OCI-LY7 (cell line): ENCODE measurements around the gene PBLD. TPM values are rescaled to one million over a fixed set of nuclear protein-coding genes. Genes with fewer than 3 reads are reported as not detected.
A peak's percentile ranks its signal among the peaks of the same experiment; 100 is the strongest.

Experiments used
- BruUV-seq: library from RNA; stranded (reverse); fragments of 400-500 nt; replicated peaks from 2 replicates; lab custom pipeline; 2021; lab: Mats Ljungman, UMichigan
- CTCF ChIA-PET: fragments of 300-600 bp; sonication (Branson Sonifier 250); formaldehyde crosslinking; loops from one replicate; lab custom pipeline; 2022; ENCODE audit warnings: antibody characterized with exemption; ENCODE audit not compliant: unreplicated experiment; lab: Charles Lee
- POLR2A ChIA-PET: fragments of 300-600 bp; sonication (Branson Sonifier 250); formaldehyde crosslinking; loops from one replicate; lab custom pipeline; 2022; ENCODE audit warnings: antibody characterized with exemption; lab: Charles Lee
- DNase-seq: peaks from one replicate; pipeline ENCODE4 v3.0.0-alpha.2; 2015; ENCODE audit warnings: low spot score
- H2AFZ ChIP-seq: fragments of 200-600 bp; sonication (generic), shearing (Covaris generic); 2 replicates; pipeline ENCODE4 v1.6.1; 2014; ENCODE audit warnings: mild to moderate bottlenecking, antibody characterized with exemption, low read length, moderate library complexity
- H3K27ac ChIP-seq: fragments of 200-600 bp; sonication (generic); 2 replicates; pipeline ENCODE4 v1.5.1; 2014; ENCODE audit warnings: mixed run types, low read depth, mild to moderate bottlenecking, moderate library complexity, low read length, inconsistent platforms; ENCODE audit not compliant: poor library complexity, severe bottlenecking
- H3K36me3 ChIP-seq: fragments of 200-600 bp; sonication (generic); 2 replicates; pipeline ENCODE4 v1.6.1; 2014; ENCODE audit warnings: mild to moderate bottlenecking, antibody characterized with exemption, low read length, moderate library complexity, mixed read lengths; ENCODE audit not compliant: insufficient read depth
- H3K4me1 ChIP-seq: fragments of 200-600 bp; sonication (generic); 2 replicates; pipeline ENCODE4 v1.5.1; 2014; ENCODE audit warnings: mild to moderate bottlenecking, low read length; ENCODE audit not compliant: insufficient read depth, poor library complexity, severe bottlenecking
- H3K4me2 ChIP-seq: fragments of 200-600 bp; sonication (generic); 2 replicates; pipeline ENCODE4 v1.6.1; 2014; ENCODE audit warnings: mild to moderate bottlenecking, low read length
- H3K4me3 ChIP-seq: fragments of 200-600 bp; sonication (generic); 2 replicates; pipeline ENCODE4 v1.5.1; 2014; ENCODE audit warnings: mild to moderate bottlenecking, low read depth, low read length; ENCODE audit not compliant: poor library complexity, severe bottlenecking
- H3K79me2 ChIP-seq: fragments of 200-600 bp; sonication (generic); 2 replicates; pipeline ENCODE4 v1.6.1; 2016; ENCODE audit warnings: low read depth, mild to moderate bottlenecking, low read length, moderate library complexity, mixed read lengths; ENCODE audit not compliant: insufficient read depth
- H3K9me2 ChIP-seq: fragments of 200-600 bp; sonication (generic); 2 replicates; pipeline ENCODE4 v1.6.1; 2016; ENCODE audit warnings: mild to moderate bottlenecking, low read length, mixed read lengths; ENCODE audit not compliant: insufficient read depth
- H3K9me3 ChIP-seq: fragments of 200-600 bp; sonication (generic); 2 replicates; pipeline ENCODE4 v1.6.1; 2014; ENCODE audit warnings: mild to moderate bottlenecking, mixed run types, low read length, mixed read lengths
- H4K20me1 ChIP-seq: fragments of 200-600 bp; sonication (generic); 2 replicates; pipeline ENCODE4 v1.6.1; 2014; ENCODE audit warnings: mild to moderate bottlenecking, antibody characterized with exemption, low read length, moderate library complexity, mixed read lengths; ENCODE audit not compliant: insufficient read depth
- CTCF ChIP-seq: fragments of 200-600 bp; sonication (generic); conservative IDR thresholded peaks from 2 replicates; pipeline ENCODE4 v1.5.1; 2014; ENCODE audit warnings: mild to moderate bottlenecking, antibody characterized with exemption, low read length, moderate library complexity, mixed read lengths
- EZH2phosphoT487 ChIP-seq: fragments of 200-600 bp; sonication (generic); IDR thresholded peaks from 2 replicates; pipeline ENCODE4 v1.6.1; 2018; ENCODE audit warnings: low read depth, borderline replicate concordance, mild to moderate bottlenecking, mixed run types, antibody characterized with exemption, low read length, moderate library complexity, mixed read lengths
- intact Hi-C: fragments of 100-400 bp; cut with micrococcal nuclease; formaldehyde crosslinking; loops from one replicate; pipeline ENCODE4 v1.10.0; 2022; ENCODE audit not compliant: unreplicated experiment
- total RNA-seq, 2 experiments: library from RNA; depleted of rRNA in 1 of 2; stranded (reverse); fragments of >200 nt in 1 of 2; shearing (Covaris generic) in 1 of 2; gene quantifications; 2 replicates each; pipeline ENCODE4 v1.2.3, GENCODE V29; 2014 to 2022

Gene PBLD
- total RNA-seq, 2 experiments from 2014 or later: 3.1 to 5.9 TPM

DNA sequence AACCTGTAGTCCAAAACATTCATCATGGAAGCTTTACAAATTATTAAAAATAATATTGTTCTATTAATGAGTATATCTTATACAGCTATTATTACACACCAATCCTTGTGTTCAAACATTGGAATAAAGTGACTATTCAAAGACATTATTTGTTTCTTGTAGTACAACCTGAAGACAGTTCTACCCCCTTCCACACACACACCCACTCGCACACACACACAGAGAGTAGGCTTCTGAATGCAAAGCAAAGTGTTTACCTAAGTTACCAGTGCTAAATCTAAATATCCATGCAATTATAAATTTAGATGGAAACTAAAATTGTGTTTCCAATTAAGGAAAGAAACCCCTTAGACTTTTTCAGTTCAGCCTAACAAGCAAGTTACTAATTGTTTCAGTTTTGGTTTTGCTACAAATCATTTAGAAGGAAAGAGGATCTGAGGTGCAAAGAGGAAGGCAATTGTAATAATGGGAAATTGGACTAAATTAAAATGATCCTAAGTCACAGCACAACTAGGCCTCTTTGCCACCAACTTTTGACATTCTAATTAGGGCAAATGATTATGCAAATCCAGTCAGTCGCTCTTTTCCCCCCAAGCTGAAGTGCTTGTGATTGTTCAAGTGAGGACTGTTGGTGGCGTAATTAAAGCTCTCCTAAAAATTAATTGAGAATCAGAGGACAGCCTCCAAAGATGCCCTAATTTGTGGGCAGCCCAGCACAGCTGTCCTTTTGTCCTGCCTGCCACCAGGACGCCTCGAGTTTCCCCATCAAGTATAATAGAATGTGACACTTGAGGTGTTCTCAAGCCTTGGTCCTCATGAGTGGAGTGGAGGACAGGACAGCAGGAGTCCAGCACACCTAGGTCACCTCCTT is 80.9 kb downstream of the PBLD start:
- Histone ChIP-seq H3K9me2 (no peaks in the 10 kb centered on the region), H3K4me3 (no peak overlapping the region), H2AFZ (no peak overlapping the region), H3K79me2 (no peaks in the 10 kb centered on the region), H3K4me2 (peak overlapping the region; percentile 5; the same call in 1 of the 2 replicates), H3K9me3 (no peaks in the 10 kb centered on the region), H3K4me1 (peaks cover 5% of the 10 kb centered on the region), H3K27ac (no peak overlapping the region), H4K20me1 (no peaks in the 10 kb centered on the region), H3K36me3 (no peaks in the 10 kb centered on the region)
- DNase-seq: no peak
- POLR2A ChIA-PET: interaction anchor here (0.5 to 1.4 kb wide), 6 partner anchors 12 to 714 kb away, joined by 3 to 8 read pairs (median 4); no protein-coding TSS in a partner anchor
- CTCF ChIA-PET: no interaction called here
- no TSS peak for BruUV-seq
- intact Hi-C loops: no loop called here
- TF ChIP-seq EZH2phosphoT487: no peak
- no peak for TF ChIP-seq CTCF

GRCh38 chr10:68251151-68251550 is 81.6 kb downstream of the PBLD start:
- H3K79me2 ChIP-seq: no peaks in the 10 kb centered on the region
- ChIA-PET CTCF (no interaction called here), POLR2A (interaction anchor here (0.5 to 0.9 kb wide), 5 partner anchors 16 to 713 kb away, joined by 3 to 8 read pairs (median 5); no protein-coding TSS in a partner anchor)
- no peak overlapping the region for H3K27ac ChIP-seq
- BruUV-seq: no TSS peak
- H3K4me3 ChIP-seq: no peak overlapping the region
- no peak overlapping the region for H2AFZ ChIP-seq
- H3K9me2 ChIP-seq: no peaks in the 10 kb centered on the region
- H3K4me1 ChIP-seq: peaks cover 5% of the 10 kb centered on the region
- intact Hi-C loops: no loop called here
- no peaks in the 10 kb centered on the region for H4K20me1 ChIP-seq
- DNase-seq: no peak
- H3K9me3 ChIP-seq: no peaks in the 10 kb centered on the region
- H3K36me3 ChIP-seq: no peaks in the 10 kb centered on the region
- H3K4me2 ChIP-seq: no peak overlapping the region
- no peak for TF ChIP-seq EZH2phosphoT487
- no peak for TF ChIP-seq CTCF

DNA sequence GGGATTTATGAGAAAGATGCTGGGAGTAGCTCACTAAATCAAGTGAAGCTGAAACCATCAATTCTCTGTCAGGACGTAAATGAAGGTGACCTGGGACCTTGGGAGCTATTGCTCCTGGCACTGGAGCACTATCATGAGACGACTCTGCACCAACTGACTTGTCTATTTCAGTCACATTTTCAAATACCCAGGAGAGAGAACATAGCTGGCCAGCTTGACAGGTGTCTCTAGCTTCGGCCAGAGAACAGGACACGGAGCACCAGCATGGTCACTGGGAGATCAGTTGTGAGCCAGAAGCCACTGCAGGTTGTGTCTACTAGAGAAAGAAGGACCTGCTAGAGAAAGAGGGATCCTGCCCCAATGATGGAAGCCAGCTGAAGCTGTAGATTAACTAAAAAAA is 83.4 kb downstream of the PBLD start:
- POLR2A ChIA-PET: interaction anchor here (0.7 to 1.2 kb wide), 3 partner anchors 39 to 688 kb away, joined by 3 to 4 read pairs (median 3); no protein-coding TSS in a partner anchor
- Histone ChIP-seq H3K9me2 (no peaks in the 10 kb centered on the region), H3K79me2 (no peaks in the 10 kb centered on the region), H2AFZ (no peak overlapping the region), H3K4me2 (no peak overlapping the region), H3K36me3 (no peaks in the 10 kb centered on the region), H3K4me3 (no peak overlapping the region), H4K20me1 (no peaks in the 10 kb centered on the region), H3K9me3 (no peaks in the 10 kb centered on the region), H3K27ac (no peak overlapping the region), H3K4me1 (peaks cover 5% of the 10 kb centered on the region)
- intact Hi-C loops: no loop called here
- no peak for DNase-seq
- CTCF ChIA-PET: no interaction called here
- BruUV-seq: no TSS peak
- TF ChIP-seq EZH2phosphoT487 (no peak), CTCF (no peak)
